GM19239 (cell line): ENCODE measurements around the gene MYOCD.
A peak's percentile ranks its signal among the peaks of the same experiment; 100 is the strongest.

Experiments used
- DNase-seq: peaks from one replicate; pipeline ENCODE4 v3.0.0; 2011; ENCODE audit warnings: low spot score; ENCODE audit not compliant: insufficient read length
- FAIRE-seq: peaks from 2 replicates; lab custom pipeline; 2011; peaks lifted over from hg19 to GRCh38; lab: Jason Lieb, UNC

MYOCD gene

DNA sequence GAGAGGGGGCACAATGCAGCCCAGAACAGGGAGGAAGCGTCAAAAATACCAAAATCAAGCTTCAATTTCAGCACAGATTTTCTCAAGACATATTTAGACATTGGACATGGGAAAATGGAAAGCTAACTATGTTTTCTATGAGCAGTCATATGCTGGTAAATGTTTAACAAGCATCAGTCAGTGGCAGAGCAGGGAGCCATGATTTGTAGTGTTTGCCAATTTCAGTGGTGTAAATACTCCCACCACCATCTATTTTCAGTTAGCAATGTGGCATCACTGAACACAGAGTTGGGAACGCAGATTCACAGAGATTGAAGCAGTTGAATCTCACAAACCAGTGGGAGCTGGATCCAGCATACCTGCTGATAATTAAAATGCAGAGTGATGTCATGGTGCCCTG is 24.6 kb upstream of the MYOCD start:
- DNase-seq (no peak), FAIRE-seq (no peak)

GRCh38 chr17:12642034-12642433 is 23.7 kb upstream of the MYOCD start:
- FAIRE-seq, result no peak
- no peak for DNase-seq

DNA sequence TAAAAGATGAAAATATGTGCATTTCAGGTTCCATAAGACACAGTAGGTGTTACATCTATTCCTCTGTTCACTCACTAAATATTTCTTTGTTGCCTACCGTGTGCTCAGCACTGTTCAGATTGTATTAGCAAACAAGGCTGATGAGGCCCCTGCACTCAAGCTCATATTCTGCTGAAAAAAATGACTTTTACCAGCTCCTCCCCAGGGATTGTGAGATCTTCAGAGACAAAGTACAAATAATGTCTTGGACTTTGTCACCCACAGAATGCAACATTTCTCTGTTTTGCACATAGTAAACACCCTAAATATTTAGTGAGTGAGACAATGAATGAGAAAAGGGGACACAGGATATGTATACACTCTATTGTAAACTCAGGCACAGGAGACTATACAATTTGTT is 21.9 kb upstream of the MYOCD start:
- DNase-seq (no peak), FAIRE-seq (no peak)

- no peak for FAIRE-seq
- no peak for DNase-seq
Measured at GRCh38 chr17:12644623-12645022, 21.1 kb upstream of the MYOCD start.

GRCh38 chr17:12646761-12647422 is 18.8 kb upstream of the MYOCD start:
- no peak for FAIRE-seq
- DNase-seq, result no peak

DNA sequence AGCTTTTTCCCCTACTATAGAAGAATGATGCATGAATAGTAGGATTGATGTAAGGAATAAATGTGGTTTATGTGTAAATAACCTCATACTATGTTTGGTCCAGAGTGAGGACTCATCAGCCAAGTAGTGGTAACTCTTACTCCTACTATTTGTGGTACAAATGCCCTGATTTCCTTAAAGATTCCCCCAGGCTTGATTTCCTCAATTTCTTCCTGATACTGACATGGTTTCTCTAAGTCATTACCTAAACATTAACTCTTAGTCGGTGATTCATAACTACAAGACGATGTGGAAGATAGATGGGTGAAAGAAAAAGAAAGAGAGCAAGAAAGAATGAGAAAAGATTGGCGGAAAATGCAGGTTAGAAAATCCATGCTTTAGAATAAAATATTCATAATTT is 17.2 kb upstream of the MYOCD start:
- DNase-seq, result no peak
- no peak for FAIRE-seq

- DNase-seq (no peak), FAIRE-seq (no peak)
Measured at GRCh38 chr17:12655936-12656335, 9.8 kb upstream of the MYOCD start.

DNA sequence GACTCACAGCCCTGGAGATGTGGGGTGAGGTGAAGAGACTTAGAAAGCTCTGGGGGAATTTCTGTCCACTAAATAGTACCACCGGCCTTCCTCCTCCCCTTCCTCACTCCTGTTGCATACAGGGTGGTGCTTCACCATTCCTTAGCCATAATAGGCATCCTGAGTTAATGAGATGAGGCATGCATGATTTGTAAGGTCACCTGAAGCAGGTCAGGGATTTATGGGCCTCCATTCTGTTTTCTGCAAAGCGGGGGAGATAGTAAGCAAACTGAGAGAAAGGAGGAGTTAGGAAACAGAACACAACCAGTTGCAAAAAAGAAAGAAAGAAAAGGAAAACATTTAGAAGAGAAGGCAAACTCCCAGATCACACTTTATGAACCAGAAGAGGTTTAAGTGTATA is 9.3 kb upstream of the MYOCD start:
- no peak for FAIRE-seq
- no peak for DNase-seq

DNA sequence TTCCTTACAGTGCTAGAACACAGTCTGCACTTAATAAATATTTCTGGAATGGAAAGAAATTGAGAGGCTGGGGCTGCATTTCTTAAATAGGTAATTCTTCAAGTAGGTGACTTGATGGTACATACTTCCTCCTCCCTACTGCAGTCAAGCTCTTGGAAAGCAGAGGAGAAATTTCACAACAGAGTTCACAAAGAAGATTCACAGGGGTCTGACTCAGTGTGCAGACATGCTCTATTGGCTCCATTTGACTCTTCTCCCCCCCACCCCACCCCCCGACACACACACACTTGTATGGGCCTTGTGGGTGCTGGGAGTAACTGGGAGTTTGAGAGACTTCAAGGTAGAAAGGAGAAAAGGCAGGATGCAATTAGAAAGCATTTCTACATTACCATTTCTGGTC is 6.2 kb upstream of the MYOCD start:
- DNase-seq (no peak), FAIRE-seq (no peak)

DNA sequence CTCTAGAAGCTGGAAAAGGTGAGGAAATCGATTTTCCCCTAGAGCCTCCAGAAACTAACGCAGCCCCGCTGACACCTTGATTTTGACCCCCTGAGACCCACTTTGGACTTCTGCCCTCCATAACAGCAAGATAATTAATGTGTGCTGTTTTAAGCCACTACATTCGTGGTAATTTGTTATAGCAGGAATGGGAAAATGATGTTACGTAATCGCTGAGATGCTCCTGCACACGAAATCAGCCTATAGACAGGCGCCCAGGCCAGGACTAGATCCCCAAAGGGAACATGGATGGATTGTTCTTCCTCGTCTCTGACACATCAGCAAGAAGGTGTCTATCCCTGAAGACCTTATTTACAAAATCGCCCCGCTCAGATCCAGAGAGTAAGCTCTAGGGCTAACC is 1.4 kb upstream of the MYOCD start:
- no peak for FAIRE-seq
- DNase-seq, result no peak

DNA sequence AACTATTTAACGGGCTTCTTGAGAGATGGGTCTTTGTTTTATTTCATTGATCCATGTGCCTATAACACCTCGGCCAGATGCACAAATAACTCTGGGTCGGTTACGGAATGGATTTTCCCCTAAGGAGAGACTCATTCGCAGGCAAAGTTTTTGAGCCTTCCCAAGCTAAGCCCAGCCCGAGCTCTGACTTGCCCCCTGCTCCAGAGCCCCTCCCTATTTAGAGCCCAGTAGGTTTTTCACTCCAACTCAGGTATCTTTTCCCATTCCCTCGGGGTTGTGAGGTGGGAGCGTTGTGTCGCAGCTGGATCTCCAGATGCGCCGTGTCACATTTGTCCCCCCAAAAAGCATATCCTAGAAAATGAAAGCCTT is 812 bp upstream of the MYOCD start:
- FAIRE-seq, result no peak
- DNase-seq, result no peak

GRCh38 chr17:12666718-12667117 is 1.0 kb downstream of the MYOCD start:
- FAIRE-seq, result no peak
- no peak for DNase-seq

DNA sequence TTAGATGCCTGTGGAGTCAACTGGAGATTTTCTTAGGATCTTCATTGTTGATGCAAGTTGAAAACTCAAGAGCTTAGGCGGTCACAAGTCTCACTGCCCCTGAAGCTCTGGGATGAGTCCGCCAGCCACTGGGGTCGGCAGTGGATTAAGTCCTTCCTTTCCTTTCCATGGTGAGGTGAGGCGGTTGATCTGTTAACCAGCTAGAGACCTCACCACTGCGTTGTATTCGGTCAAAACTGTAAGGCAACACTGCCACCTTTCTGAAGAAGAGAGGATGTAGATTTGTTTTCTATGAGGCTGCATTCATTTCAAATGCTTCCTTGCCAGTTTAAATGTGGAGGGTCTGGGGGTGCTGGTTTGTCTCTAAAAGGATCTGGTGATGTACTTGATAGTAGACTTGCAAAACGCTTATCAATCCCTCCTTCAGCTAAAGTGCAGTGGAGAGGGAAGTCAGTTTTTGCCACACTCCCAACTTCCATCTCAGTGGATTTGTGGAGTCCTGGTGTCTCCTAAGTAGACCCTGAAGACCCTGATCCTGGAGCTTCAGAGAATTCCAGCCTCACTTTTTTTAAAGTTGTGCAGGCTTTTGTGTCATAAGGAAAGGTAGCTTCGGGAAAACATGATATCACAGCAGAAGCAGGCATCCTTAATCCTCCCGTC is 1.7 kb downstream of the MYOCD start:
- FAIRE-seq, result no peak
- peak; percentile 6 for DNase-seq

DNA sequence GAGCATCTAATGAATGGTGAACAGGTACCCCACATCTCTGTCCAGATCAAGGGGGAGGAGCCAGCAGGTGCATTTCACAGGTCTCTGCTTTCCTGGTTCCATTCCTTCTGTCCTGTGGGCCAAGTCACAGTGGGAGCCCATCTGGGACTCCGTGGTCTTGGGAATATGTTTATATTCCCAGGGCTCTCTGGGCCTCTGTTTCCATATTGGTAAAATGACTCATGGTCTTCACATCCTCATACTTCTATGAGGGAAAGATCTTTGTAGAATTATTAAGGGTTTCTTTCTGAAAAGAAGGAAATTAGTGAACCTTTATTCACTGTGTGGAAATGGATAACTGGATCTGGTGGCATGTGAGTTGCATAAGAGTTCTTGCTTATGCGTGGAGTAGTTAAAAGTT is 6.2 kb downstream of the MYOCD start:
- DNase-seq (no peak), FAIRE-seq (no peak)

DNA sequence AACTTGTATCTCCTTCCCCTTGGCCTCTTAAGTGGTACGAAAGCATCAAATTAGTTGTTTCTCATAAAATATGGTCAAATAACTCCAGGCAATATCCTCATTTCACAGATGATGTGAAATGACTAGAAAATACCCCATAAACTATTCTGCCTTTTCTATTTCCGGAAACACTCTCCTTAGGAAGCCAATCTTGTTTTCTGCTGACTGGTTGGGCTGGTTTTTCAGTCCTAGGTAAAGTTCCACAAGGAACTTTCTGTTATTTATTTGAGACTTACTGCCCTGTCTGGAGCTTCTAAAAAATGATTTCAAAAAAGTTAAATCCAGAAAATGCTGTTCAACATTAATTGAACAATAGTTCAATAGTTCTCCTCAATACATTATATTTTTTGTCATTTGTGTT is 7.3 kb downstream of the MYOCD start:
- DNase-seq (no peak), FAIRE-seq (no peak)

DNA sequence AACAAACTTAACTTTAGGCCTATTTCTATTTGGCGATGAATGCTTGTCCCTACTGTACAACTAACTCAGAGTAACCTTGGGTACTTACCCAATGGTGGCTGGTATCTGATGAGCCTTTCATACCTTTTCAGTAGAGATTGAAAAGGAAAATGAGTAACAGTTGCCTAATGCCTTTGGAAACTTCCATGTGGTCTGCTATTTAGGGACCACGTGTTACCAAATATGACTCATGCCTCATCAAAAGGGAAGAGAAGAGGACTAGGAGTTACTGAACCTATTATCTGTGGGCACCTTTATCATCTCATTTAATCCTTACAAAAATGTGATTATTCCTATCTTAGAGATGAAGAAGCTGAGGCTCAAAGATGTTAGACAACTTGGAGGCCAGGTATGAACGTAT is 8.1 kb downstream of the MYOCD start:
- DNase-seq (no peak), FAIRE-seq (no peak)

GRCh38 chr17:12680407-12680897 is 14.8 kb downstream of the MYOCD start:
- no peak for FAIRE-seq
- no peak for DNase-seq

DNA sequence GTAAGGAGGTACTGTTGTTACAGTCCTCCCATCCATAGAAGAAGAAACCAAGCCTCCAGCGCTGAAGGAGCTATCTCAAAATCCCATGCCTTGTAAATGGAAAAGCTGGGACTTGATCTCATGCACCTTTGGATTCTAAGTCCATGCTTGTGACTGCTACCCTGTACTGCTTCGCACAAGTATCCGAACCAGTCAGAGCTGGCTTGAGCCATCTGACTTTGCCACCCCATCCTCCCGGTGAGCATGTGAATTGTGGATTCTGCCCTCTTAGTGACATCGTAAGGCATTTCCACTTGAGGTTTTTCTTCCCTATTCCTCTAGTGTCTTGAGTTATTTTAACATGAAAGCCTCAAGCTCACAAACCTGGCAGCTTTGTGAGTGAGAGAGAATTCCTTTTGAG is 15.3 kb downstream of the MYOCD start:
- FAIRE-seq (no peak), DNase-seq (no peak)

- FAIRE-seq (no peak), DNase-seq (no peak)
Measured at GRCh38 chr17:12683299-12683698, 17.6 kb downstream of the MYOCD start.

DNA sequence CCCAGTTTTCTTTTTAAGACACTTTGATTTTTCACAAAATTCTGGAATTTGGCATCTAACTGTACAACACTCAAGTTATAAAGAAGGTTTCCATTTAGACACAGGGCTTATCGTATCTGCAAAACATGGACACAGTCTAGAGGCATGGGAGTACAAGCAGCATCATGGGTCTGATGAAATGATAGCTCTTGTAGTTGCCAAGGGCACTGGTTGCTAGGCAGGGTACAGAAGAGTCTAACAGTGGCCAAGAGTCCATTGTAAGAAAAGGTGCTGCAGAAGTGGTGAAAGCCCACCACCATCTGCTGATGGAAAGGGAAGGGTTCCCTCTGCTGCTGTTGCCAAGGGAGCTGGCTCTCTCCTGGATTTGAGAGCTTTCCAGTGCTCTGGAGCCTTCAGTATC is 20.8 kb downstream of the MYOCD start:
- FAIRE-seq (no peak), DNase-seq (no peak)

DNA sequence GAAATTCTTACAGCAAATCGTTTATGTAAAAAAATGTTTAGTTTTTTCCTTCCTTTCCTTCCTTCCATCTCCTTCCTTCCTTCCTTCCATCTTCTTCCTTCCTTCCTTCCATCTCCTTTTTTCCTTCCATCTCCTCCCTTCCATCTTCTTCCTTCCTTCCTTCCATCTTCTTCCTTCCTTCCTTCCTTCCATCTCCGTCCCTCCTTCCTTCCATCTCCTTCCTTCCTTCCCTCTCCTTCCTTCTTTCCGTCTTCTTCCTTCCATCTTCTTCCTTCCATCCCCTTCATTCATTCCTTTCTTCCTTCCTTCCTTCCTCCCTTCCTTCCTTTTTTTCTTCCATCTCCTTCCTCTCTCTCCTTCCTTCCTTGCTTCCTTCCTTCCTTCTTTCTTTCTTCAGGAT is 22.7 kb downstream of the MYOCD start:
- no peak for DNase-seq
- no peak for FAIRE-seq

DNA sequence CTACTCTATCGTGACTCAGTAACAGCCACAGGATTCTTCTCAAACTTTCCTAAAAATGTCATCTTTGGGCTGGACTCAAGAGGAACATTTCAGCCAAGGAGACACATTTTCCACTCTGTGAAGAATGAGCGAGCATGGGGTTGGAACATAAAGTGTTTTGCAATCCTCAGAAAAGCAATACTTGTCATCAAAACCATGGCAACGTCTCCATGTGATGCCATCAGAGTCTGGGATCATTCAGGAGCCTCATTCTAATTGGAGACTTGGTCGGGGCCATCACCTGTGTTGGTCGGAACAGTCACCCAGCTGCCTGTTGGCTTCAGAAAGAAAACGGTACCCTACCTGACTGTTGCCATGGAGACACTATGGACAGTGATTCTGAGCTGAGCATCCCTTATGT is 25.5 kb downstream of the MYOCD start:
- FAIRE-seq (no peak), DNase-seq (no peak)
